GM18517 (cell line): ENCODE measurements around the gene GJA5.

Experiments used
- ATAC-seq: cut with Tn5 transposase; IDR thresholded peaks from one replicate; pipeline ENCODE4 v1.9.1; 2021; ENCODE audit warnings: mild to moderate bottlenecking, moderate library complexity; ENCODE audit not compliant: unreplicated experiment

GJA5 gene

DNA sequence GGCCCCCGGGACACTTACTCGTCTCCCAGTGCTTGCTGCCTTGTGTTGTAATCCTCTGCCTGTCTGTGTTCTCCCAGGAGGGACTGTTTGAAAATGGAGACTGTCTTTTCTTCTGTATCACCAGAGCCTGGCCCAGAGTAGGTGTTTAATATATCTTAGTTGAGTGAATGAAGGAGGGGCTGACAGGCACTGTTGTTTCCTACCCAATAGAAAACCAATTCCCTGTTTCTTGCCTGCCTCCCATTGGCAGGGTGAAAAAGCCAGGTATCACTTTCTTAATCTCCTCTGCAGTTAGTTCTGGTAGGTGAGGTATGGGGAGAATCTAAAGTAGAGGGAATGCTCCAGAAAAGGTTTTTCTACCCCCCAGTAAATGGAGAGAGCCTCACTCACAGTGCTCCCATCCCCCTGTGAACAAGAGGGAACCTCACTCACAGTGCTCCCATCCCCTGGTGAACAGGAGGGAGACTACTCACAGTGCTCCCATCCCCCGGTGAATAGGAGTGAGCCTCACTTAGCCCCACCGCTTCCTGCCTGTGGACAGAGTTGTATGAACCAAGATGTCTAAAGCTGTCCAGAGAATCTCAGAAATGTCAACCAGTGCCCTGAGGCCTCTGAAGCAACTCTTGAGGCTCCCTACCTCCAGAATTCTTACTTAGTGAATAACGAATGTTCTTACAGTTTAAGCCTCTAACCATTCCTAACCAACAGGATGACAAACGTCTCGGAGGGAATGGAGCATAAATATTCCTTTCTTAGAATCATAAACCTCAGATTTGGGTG lies at the start of gene GJA5:
Gene GJA5 (minus strand): TSS at position 122 of the 780 bp plus-strand sequence. CDS start 1,364 bp downstream, outside the sequence.
- no peak for ATAC-seq

DNA sequence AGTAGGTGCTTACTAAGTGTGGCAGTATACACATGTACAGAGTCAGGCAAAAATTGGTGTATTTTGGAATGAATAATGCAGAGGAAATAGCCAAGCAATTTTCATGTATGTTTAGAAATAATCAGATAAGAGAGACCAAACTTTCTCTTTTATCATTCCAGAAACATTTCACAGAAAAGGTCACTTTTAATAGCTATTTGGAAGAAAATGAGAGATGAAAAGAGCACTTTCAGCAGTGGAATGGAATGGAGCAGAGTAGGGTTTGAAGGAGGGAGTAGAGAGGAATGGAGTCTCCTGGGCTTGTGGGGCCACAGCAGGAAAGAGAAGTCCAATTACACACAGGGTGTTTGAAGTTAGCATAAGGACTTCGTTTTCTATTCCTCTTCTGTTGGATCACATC lies 48.8 kb upstream of the GJA5 start:
- no peak for ATAC-seq

DNA sequence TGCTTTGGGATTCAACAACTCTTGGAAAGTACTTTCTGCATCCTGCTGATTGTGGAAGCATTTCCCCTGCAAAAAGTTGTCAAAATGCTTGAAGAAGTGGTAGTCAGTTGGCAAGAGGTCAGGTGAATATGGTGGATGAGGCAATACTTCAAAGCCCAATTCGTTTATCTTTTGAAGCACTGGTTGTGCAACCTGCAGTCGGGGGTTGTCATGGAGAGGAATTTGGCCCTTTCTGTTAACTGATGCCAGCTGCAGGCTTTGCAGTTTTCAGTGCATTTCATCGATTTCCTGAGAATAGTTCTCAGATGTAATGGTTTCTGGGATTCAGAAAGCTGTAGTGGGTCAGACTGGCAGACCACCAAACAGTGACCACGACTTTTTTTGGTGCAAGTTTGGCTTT lies 47.6 kb upstream of the GJA5 start:
- ATAC-seq = no peak

DNA sequence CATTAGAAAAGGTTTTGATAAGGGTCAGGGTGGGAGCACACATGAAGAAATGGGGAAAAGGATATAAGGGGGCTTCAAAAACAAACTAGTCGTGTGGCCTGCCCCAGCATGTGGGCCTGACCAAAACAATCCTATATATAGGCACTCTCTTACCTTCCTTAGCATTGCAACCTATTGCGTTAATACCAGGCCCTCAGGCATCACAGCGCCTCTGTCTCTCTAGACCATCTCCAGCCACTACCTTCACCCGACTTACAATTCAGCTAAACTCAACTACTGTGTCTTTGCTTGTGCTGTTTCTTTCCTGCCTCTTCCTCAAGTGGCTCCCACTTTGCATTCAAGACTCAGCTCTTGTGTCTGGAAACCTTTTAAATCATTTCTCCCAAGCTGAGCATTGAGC lies 47.0 kb upstream of the GJA5 start:
- no peak for ATAC-seq

DNA sequence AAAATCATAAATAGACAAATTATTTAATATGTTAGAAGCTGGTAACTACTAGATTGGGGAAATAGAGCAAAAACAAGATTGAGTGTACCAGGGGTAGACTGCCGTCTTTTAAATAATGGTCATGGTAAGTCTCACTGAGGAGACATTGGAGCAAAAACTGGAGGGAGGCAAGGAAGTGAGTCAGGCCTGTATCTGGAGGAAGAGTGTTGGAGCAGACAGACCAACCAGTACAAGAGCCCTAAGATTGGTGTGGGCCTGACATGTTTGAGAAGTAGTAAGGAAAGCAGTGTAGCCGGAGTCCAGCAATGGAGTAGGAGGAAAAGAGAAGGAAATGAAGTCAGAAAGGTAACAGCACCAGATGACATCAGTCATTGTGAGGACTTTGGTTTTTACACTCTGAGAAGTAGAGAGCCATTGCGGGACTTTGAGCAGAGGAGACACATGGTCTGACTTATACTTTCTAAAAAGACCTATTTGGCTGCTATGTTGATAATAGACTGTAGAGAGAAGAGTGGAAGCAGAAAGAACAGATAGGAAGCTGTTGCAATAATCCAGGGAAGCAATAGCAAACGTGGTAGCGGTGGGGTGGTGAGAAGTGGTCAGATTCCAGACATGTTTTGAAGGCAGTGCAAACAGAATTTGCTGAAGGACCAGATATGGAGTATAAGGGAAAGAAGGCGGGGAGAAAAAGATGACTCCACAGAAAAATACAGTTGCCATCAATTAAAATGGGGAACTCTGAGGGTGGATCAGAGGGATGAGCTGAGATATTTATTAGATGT lies 44.7 kb upstream of the GJA5 start:
- ATAC-seq = no peak

DNA sequence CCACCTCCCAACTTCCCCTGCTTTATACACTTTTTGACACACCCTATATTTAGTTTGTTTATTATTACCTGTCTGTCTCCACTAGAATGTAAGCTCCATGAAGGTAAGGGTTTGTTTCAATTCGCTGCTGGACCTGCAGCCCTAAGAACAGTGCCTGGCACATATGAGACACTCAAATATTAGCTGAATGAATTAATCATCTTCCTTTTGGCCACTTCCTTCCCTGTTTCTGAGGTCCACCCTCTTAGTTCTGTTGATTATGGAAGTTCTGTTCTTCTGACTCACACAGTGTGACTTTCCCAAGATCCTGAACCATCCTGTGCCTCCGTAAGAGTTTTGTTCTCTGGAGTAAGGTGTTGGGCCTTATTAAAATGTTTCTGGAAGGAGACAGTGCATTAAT lies 40.4 kb upstream of the GJA5 start:
- ATAC-seq = no peak

DNA sequence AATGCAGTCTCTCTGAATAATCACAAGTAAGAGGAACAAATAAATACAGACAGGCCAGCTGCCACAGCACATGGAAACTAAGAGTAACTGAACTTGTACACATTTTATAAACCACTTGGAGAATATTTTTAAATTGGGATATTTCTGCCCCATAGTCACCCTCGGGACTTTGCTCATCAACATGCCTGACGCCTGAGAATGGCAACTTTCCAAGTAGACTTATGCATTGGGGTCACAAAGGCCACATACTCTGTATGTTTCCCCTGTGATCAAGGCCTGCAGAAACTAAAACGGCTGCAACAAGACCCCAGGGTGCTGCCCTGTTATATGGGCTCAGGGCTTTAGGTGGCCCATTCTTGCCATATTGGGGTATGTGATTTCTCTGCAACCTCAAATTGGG lies 38.3 kb upstream of the GJA5 start:
- ATAC-seq = no peak

DNA sequence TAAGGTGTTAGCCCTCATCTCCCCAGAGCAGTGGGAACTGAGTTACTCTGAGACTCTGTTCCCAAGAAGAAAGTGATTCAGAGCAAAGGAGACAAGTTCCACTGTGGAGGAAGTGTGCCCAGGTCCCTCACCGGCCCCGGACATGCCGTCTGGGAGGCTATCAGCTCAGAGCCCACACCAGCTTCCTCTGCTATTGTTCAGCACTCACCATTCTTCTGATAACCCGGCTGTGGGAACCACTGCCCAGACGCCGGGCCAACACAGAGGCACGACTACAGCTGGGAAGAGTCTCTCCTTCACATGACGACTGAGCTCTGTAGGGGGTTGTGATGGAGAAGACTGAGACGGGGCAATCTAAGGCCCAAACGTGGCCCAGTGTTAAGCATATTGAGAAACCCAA lies 34.2 kb upstream of the GJA5 start:
- ATAC-seq = no peak

DNA sequence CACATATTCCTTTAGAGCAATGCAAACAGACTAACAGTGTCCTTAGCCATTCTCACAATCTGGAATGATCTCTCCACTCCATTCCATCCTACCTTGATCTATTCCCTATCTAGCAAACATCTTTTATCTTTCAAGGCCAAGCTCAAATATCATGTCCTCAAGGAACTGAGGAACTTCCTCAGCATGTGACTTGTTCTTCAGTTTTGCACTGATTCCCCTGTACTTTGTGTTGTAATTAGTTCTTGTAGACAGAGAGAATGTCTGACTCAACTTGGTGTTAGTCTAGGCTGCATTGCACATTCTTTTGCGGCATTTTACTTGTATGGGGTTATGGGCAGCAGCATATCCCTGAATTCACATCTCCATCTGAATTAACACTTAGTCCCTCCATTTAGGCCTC lies 31.5 kb upstream of the GJA5 start:
- no peak for ATAC-seq

DNA sequence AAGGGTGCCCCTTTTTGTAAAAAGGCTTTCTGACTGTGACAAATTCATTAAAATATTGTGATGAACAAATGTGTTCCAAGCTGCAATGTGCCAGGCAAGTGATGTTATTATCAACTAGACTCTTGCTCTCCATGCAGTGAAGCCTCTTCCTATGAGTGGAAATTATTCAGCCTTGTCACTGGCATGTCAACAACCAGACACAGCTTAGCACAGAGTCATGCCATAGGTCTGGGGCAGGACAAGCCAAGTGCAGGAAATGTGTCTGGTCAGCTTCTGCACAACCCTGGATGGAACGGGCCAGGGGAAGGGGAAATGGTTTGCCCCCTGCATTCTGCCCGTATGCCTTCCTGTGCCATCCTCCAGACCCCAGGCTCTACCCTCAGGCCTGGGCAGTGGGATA lies 27.4 kb upstream of the GJA5 start:
- no peak for ATAC-seq

DNA sequence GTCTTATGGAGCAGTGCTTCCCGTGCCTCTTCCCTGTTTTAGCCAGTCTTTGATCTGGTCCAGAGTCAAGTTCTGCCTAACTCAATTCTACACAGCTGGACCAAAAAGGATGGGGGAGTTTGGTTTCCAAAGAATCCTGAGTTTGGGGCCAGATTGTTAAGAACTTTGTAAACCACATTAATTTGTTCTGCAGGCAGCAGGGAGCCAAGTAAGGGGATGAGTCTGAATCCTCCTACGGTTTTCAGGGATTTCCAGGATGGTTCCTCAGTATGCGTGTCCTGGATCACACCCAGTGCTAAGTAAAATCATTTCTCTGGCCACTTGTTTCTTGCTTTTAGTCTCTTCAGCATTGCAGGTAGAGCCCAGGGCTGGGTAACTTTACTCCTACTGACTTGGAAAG lies 26.1 kb upstream of the GJA5 start:
- no peak for ATAC-seq

DNA sequence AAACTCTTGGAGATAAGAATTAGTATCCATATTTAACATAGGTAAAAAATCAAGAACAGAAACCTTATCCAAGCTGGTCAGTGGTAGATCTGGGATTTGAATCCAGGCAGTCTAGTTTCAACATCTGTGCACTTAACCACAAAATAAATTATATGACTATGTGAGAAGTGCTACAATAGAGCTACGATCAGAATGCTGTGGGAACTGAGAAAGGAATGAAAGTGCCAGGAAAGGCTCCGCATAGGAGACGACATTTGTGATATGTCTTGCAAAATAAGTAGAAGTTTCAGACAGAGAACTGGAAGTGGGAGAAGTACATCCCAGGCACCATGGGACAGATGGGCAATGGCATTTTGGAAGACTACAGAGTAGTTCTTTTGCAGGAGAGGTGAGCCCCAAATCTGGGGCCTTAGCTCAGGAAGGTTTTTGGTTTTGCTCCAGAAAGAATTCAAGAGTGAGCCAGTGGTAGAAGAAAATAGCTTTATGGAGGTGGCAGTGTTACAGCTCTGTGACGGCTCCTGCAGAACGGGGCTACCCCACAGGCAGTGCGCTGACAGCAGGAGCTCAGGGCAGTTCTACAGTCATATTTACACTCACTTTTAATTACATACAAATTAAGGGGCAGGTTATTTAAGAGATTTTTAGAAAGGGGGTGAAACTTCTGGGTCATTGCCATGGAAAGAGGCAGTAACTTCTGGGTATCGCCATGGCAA lies 25.5 kb upstream of the GJA5 start:
- ATAC-seq = no peak

DNA sequence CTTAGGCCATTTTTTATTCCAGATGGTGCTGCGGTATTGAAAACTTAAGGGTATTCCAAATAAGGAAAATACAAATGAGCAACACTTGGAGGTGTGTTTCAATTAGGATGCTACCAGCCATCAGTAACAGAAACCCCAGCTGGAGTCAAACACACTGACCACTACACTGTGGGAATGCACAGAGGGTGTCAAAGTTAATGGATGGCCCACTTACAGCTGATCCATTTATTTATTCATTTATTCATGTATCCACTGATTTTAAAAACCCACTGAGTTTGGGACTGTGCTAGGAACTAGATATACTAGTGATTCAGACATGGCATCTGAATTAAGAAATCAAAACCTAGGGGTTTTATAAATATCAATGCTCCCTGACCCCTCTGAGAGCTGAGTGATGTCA lies 24.5 kb upstream of the GJA5 start:
- no peak for ATAC-seq

DNA sequence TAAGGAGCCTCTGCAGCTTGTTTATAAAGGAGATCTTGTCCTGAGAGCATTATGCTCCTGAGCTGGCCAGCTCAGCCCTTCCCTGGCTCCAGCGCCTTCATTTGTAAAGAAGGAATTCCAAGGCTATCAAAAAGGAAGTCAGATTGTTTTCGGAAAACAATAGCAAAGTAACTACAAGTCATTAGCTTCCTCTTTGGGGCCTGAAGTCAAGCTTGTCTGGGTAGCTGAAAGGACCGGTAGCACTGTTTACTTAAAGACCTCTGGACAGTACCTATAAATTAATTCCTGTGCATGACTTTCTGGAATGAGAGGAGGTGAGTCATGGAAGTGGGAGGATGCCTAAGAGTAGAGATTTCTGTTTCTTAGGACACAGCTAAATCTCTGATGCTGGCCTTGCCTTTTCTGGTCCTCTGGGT lies 20.7 kb upstream of the GJA5 start:
- ATAC-seq = no peak

DNA sequence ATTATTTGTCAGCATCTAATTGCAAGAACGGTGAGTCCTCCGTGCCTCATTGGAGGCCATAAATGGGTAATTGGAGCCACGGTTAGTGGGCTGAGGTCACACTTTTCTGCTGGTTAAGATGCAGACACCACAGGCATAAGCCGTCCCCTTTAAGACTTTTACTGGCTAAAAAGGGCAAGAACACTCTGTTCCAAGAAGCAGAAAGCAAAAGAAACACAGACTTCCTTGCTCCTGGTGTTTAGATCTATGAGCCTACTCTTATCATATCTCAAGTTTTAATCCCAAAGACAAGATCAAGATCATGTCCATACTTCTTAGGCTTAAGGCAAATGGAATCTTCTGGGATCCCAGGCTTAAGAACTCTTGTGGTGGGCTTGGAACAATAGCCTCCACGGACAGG lies 17.3 kb upstream of the GJA5 start:
- ATAC-seq = no peak

DNA sequence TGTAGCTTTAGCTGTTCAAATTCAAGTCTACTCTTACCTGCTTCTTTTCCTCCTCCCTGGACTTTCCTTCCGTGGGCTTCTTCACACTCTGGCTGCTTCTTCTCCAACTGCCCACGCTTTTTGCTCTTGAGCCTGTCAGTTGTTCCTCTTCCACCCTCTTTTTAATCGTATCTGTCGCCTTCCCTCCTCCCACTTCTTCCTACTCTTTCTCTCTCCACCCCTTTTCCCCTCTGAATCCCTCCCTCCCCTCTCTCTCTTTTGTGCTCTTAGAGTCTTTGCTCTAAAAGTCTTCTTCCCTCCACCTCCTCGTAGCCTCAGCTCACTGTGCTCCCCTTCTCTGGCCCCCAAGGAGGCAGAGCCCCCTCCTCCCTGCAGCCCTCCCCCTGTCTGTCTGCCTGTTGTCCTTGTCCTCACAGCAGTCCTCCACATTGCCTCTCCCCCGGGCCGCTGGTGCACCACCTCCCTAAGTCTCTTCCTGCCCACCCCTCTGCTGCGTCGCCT lies 12.9 kb upstream of the GJA5 start:
- no peak for ATAC-seq

DNA sequence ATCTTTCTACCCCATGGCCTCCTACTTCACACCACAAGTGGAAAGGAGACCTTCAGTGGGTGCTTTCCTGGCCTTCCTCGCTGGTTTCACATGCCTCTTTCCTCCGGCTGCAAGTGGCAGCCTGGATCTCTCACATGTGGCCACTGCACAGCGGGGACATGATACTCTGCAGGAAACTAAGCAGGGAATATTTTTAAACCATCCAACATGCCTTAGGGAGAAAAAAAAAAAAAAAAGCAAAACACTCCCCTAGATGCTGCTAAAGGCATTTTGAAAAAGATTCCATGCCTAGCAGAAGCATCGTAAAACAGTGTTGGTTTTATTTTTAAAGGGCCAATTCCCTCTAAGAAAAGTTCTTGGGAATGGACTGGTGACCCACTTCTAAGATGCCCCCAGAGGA lies 12.2 kb upstream of the GJA5 start:
- no peak for ATAC-seq

DNA sequence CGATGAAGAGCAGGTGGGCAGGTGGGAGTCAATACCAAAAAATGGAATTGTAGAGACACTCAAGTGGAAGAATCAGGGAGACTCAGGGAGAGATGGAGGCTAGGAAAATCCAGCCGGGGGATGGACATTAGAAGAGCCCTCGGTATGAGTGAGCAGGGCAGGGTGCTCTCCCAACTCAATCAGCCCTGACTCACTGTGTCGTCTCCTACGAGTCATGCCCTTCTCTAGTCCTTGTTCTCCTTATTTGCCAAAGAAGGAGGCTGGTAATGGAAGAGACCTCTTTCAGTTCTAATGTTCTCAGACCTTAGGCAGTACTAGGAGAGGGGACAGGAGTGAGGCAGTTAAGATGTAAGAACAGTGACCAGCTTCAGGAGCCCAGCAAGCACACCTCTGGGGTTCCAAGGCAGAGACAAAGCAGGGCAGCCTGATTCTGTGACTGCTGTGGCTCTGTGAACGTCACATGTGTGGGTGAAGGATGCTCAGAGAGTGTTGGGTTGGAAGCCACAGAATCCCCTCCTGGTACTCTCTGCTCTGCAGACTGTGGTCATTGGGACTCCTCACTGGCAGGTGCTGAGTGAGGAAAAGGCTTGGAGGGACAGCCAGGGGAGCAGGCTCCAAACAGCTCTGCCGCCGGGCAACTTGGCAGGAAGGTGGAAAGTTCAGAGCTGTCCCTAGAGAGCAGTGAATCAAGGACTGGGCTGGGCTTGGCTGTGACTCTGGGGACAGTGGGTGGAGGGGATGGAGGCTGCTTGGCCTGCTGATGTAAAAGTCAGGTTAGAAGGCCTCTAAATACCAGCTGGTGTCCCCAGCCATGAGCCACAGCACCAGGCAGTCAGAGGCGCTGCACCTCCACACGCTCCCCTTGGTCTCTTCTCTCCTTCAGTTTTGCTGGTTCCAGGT lies 11.1 kb upstream of the GJA5 start:
- ATAC-seq = no peak

DNA sequence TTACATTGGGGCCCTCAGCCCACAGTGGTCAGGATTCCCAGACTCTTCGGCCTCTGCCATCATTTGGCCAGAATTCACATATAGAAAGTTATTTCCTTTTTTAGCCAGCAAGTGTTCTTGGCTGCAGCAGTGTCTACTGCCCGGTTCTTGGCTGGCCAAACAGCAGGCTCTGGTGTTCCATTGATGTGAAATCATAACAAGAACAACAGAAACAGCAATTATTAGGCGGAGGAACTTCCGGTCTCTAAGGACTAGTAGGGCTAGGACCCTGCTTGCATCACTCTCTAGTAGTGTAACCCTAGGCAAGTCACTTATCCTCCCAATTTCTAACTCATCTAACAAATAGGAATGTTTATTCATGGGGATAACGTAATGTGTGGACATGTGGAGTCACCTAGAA lies 8.7 kb upstream of the GJA5 start:
- no peak for ATAC-seq

DNA sequence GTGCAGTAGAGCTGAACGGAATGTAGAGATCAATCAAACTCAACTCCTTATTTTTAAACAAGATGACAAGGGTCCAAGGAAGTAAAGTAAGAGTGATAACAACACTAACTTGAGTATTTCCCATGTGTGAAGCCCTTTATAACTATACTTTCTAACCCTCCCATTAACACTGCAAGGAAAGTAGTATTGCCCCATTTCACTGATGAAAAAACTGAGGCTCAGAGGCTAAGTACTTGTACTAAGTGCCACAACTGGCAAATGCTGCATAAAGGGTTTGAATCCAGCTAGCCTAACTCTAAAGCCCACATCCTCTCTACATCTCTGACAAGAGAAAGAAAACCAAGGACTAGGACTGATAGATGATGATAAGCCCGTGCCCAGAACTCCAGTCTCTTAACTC lies 8.2 kb upstream of the GJA5 start:
- no peak for ATAC-seq

DNA sequence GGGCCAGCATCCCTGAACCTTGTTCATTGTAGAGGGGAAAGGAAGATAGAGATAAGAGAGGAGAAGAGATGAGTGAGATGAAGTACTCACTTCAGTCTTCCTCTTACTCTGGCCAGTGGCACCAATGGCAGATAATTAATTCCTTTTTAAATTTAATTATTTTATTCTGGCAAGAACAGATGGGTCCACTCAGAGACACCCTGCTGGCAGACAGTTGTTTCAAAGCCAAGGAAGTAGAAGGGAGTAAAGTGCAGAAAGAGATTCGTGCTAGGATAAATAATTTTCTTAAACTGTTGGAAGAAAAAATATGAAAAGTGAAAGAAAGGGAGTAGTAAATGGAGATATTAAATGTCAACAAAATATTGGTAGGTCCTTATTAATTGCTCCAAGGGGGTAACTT lies 7.7 kb upstream of the GJA5 start:
- no peak for ATAC-seq
